ENCODE data around the gene RAB9A.
"Not testable (repeated sequence)": the region's sequence is repeated elsewhere in the genome, so short reads cannot be mapped to it uniquely, and the experiment has no call there.

Gene RAB9A

DNA sequence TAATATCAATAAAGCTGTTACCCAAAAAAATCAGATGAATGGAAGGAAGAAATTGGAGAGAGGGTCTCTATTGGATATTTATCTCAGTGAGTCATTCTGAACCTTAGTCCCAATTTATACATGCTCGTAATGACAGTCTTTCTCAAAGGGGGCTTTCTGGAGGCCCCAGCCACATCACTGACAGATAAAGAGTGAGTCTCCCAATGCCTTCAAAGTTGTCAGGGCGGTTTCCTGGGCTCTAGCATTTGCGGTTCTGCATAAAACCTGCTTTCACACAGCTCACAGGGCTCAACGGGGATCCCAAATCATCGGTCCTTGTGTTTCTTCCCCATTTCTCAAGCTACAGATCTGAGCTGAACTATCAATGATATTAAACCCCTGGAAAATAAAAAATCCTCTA is 18.7 kb upstream of the RAB9A start:
- DNase-seq, result no peak

DNA sequence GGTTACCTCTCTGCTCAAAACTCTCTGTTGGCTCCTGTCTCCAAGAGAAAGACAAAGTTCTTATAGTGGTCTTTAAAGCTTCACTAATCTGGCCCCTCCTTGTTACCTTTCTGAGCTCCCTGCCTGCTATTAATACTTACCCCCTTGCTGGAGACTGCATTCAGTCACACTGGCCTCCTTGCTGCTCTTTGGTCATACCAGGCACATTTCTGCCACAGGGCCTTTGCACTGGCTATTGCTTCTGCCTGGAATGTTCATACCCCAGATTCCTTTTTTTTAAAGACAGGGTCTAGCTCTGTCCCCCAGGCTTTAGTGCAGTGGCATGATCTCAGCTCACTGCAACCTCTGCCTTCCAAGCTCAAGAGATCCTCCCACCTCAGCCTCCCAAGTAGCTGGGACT is 15.9 kb upstream of the RAB9A start:
- no peak for DNase-seq

DNA sequence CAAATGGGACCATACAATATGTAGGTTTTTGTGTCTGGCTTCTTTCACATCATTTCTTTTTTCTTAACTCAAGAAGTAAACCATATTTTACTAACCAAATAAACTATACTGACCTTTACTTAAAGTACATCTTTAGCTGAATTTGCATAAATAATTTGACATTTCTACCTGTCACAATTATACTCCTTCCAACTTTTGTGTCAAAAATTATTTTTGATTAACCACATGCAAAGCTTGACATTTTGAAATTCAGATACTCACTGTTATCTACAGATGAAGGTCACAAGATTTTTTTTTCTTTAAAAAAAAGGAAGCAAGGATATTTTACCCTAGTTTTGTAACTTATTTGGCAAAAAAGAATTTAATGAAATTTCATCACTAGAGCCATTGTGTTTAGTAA is 12.0 kb upstream of the RAB9A start:
- no peak for DNase-seq

DNA sequence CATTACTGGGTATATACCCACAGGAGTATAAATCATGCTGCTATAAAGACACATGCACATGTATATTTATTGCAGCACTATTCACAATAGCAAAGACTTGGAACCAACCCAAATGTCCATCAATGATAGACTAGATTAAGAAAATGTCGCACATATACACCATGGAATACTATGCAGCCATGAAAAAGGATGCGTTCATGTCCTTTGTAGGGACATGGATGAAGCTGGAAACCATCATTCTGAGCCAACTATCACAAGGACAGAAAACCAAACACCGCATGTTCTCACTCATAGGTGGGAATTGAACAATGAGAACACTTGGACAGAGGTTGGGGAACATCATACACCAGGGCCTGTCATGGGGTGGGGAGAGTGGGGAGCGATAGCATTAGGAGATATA is 9.2 kb upstream of the RAB9A start:
- not testable (repeated sequence) for DNase-seq

DNA sequence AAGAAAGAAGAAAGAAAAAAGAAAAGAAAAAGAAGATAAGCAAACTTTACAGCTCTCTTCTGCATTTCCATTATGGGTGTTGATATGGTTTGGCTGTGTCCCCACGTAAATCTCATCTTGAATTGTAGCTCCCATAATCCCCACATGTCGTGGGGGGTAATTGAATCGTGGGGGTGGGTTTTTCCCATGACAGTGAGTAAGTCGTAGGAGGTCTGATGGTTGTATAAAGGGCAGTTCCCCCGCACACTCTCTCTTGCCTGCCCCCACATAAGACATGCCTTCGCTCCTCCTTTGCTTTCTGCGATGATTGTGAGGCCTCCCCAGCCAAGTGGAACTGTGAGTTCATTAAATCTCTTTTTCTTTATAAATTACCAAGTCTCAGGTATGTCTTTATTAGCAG is 7.3 kb upstream of the RAB9A start:
- DNase-seq, result no peak

DNA sequence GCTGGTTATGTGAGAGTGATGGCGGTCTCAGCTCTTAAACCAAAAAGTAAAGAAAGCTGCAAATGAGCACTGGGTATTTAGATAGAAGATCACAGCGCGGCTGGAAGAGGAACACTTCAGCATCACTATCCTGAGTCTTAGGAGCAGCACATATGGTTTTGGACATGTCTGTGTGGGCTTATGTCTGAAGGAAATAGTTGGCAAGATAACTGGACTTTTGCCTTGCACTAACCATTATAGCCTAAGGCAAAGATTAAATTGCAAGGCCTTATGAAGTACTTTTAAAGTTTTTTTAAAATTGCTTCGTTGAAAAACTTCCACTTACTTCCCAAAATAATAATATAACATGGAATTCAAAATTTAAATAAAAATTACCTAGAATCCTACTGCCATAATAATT is 4.6 kb upstream of the RAB9A start:
- DNase-seq, result no peak

- DNase-seq, result no peak
These were observed 3.7 kb upstream of the RAB9A start for GRCh38 chrX:13685126-13685763.

GRCh38 chrX:13687203-13687602 is 1.7 kb upstream of the RAB9A start:
- no peak for DNase-seq

DNA sequence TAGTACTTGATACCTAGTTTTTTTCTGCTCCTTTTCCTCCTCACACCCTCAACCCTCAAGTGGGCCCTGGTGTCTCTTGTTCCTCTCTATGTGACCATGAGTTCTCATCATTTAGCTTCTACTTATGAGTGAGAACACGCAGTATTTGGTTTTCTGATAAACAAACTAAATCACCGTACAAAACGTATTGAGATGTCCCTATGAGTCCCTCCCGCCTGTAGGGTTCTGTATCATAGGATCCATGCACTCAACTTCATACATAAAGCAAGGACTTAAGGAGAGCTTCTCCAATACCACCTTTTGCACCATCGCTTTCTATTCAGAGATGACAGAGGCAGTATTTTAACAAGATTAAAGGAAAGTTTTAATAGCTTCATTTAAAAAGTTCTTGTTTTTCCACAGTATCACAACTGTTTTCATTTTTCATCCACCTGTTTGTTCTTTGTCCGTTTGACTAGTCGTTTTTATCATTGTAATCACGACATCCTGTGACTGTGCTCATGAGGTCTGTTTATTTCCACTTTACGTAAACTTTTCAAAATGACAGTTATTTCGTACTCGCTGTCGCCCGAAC is 457 bp upstream of the RAB9A start:
- no peak for DNase-seq

DNA sequence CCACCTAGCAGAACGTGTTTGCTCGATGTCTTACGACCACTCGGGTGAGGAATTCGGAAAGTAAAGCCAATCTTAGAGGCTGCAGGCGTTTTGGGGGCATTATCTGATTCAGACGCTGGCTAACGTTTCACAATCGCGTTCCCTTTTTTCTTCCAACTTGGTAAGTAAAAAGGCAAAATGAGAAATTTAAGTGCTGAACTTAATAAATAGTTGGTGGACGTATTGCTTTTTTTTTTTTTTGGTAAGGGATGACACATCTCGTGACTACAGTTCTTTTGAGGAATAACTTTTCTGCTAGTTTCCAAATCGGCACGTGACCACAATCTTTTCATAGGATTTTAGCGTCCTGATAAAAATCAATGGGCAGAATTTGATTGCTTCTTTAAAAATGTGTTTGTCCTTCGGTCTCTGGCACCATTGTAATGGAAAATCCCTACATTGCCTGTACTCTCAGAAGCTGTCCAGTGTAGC is 848 bp downstream of the RAB9A start:
- DNase-seq, result no peak

- DNase-seq, result peak; percentile 23
These were observed 1.9 kb downstream of the RAB9A start for GRCh38 chrX:13690836-13691235.

- peak; percentile 13 for DNase-seq
These were observed 3.0 kb downstream of the RAB9A start for GRCh38 chrX:13691841-13692371.

DNA sequence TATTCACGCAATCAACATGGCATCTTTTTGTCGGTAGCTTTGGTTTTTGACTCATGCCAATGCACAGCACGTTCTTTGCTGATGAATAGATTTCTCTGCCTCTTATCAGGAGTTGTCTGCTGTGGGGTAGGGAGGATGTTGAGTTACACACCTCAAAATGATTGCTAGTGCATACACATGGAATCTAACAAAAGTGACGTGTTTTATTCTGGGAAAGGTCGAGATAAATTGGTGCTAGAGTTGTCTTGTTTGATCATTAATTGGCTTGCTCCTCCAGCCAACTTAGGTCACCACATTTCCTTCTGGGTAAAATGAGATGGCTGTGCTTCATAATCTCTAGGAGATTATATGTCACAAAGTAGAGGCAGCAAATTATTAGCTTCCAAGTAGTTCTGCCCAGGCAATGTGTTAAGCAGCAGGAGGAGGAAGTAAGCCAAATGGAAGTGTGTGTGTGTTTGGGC is 3.9 kb downstream of the RAB9A start:
- DNase-seq, result no peak

GRCh38 chrX:13693341-13693961 is 4.5 kb downstream of the RAB9A start:
- DNase-seq, result no peak

GRCh38 chrX:13694359-13694758 is 5.4 kb downstream of the RAB9A start:
- no peak for DNase-seq

DNA sequence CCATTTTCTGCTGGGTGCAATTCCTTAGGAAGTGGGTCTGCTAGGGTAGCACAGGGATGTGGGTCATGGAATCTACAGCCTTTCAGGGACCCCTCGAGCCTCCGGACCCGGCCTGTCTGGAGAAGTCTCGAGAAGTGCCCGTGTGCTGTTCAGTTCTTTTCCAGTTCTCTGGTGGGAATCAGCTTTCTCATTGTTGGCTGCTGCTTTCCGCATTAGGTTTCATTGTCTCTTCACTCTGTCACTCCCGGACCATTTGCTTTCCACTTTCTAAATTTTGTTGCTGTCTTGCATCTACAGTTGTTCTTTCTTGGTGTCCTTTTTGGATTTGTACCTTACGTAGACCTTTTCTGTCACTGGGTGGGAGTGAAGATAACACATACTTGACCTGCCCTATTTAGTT is 6.1 kb downstream of the RAB9A start:
- DNase-seq, result no peak

- DNase-seq, result no peak
These were observed 6.7 kb downstream of the RAB9A start for GRCh38 chrX:13695601-13696115.

- DNase-seq, result no peak
These were observed 8.5 kb downstream of the RAB9A start for GRCh38 chrX:13697455-13697854.

DNA sequence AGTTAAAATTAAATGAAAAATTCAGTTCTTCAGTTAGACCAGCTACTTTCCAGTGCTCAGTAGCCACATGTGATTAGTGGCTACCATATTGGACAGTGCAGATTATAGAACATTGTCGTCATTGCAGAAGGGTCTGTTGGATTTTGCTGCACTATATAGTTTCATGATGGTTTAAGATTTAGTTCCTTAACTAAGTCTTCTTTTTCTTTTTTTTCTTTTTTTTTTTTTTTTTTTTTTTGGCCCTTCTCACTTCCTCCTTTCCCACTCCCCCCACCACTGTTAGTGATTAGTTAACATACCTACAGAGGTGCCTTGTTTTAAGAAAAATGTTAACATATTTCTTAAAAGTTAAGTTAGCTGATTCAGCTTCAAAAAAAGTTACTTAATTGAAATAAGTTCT is 9.0 kb downstream of the RAB9A start:
- no peak for DNase-seq

DNA sequence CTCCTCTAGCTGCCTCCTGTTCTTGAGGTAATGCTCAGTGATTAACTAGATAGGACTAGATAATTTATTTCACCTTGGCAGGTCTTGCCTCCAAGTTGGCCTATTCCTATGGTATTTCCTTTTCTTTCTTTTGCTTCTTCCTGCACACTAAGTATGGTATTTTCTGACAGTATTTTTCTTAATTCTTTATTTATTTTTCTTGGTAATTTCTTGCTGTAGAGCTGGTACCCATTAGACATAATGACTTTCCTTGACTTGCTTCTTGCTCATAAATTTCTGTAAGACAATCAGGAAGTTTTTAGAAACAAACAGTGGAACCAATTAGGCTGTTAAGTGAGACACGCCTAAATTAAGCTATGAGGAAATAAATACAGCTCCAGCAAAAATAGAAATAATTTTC is 9.5 kb downstream of the RAB9A start:
- DNase-seq, result no peak

DNA sequence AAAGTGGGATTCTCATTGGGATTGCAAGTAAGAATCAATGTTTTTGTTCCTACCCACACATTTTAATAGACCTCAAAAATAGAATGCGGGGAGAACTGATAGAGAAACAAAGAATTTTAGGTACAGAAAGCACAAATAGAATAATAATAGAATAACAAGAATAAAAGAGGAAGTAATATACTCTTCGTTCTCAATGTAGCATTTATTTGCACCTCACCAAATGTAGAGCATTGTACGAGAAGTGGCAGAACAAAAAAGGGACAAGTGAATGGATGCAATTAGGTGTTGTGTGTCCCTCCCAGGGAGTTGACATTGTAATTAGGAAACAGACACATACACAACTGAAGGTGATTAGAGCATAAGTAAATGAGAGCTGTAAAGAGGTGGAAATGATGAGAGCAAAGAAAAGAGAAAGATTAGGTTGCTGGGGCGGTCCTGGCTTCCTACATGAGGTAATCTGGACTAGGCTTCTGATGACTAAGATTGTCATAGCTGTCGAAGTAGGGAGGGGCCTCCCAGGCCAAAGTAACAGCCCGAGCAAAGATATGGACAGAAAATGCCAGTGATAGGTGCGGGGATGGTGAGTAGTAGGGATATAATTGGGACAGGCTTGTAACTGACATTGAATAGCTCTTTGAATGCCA is 10.4 kb downstream of the RAB9A start:
- no peak for DNase-seq

DNA sequence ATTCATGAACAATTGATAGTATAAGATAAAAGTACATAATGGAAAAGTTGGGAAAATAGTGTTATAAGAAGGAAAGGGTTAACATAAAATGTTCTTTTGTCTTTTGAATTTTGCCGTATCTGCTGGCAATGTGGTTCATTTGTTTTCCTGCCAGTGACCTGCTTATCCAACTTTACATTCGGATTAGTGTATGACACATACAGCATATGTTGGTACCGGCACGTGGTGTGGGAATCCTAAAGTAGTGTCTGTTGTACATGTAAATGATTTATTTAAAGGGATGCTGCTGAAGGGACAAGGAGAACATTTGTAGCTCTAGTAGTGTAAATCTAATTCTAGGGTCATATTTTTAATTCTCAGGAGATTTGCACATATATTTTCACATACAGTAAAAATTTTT is 11.5 kb downstream of the RAB9A start:
- DNase-seq, result no peak

GRCh38 chrX:13702111-13702789 is 13.3 kb downstream of the RAB9A start:
- DNase-seq, result no peak

All from CD4-positive, alpha-beta T cell treated with Interferon gamma for 1 hour (primary cell).